Natural killer cell (primary cell): ENCODE measurements around the gene TSHZ1. TPM values are rescaled to one million over a fixed set of nuclear protein-coding genes. Genes with fewer than 3 reads are reported as not detected.

Source experiments
- ATAC-seq, 3 donors: fragments of 150-1000 bp in 2 of 3; fragments of 200-7000 bp in 1 of 3; cut with Tn5 transposase; 1 replicate in 1 of 3; 2 replicates in 2 of 3; pipeline ENCODE4 v1.10.0; 2021; ENCODE audit warnings: mild to moderate bottlenecking in 2 of 3, moderate library complexity in 2 of 3
- DNase-seq, 2 donors: peaks; one replicate each; pipeline versions ENCODE4 v3.0.0 to v3.0.0-alpha.2; 2013 to 2021; ENCODE audit warnings: mixed read lengths in 1 of 2
- H3K27ac ChIP-seq: one replicate; pipeline ENCODE4 v1.5.1; 2013; ENCODE audit warnings: mild to moderate bottlenecking, low read length
- H3K27me3 ChIP-seq: one replicate; pipeline ENCODE4 v1.6.1; 2013; ENCODE audit warnings: low read length; ENCODE audit not compliant: control insufficient read depth, insufficient read depth
- H3K36me3 ChIP-seq: one replicate; pipeline ENCODE4 v1.6.1; 2013; ENCODE audit warnings: low read length; ENCODE audit not compliant: control insufficient read depth, insufficient read depth
- H3K4me1 ChIP-seq: one replicate; pipeline ENCODE4 v1.6.1; 2013; ENCODE audit warnings: low read length; ENCODE audit not compliant: control insufficient read depth, insufficient read depth
- H3K4me3 ChIP-seq: one replicate; pipeline ENCODE4 v1.5.1; 2013; ENCODE audit warnings: low read length
- H3K9me3 ChIP-seq: one replicate; pipeline ENCODE4 v1.6.1; 2013; ENCODE audit warnings: low read length; ENCODE audit not compliant: control insufficient read depth, insufficient read depth
- H3K27ac Mint-ChIP-seq, 2 donors: one replicate each; pipeline ENCODE4 v1.8.0; 2022; ENCODE audit warnings: mild to moderate bottlenecking in 2 of 2, mixed read lengths in 2 of 2, moderate library complexity in 1 of 2
- H3K27me3 Mint-ChIP-seq, 2 donors: one replicate each; pipeline ENCODE4 v1.8.0; 2022; ENCODE audit warnings: low read depth in 2 of 2, mixed read lengths in 2 of 2
- H3K36me3 Mint-ChIP-seq: one replicate; pipeline ENCODE4 v1.8.0; 2022; ENCODE audit warnings: mixed read lengths
- H3K4me1 Mint-ChIP-seq, 2 donors: one replicate each; pipeline ENCODE4 v1.8.0; 2022; ENCODE audit warnings: mixed read lengths in 2 of 2
- H3K4me3 Mint-ChIP-seq: one replicate; pipeline ENCODE4 v1.8.0; 2022; ENCODE audit warnings: mild to moderate bottlenecking, moderate library complexity, mixed read lengths
- H3K9me3 Mint-ChIP-seq, 2 donors: one replicate each; pipeline ENCODE4 v1.8.0; 2022; ENCODE audit warnings: mixed read lengths in 2 of 2
- CTCF ChIP-seq: fragments of 200-600 bp; IDR thresholded peaks from one replicate; pipeline ENCODE4 v1.8.0; 2022; ENCODE audit warnings: antibody characterized with exemption
- WGBS: methylation state at CpG from one replicate; pipeline ENCODE4 v1.1.7; 2013; ENCODE audit warnings: missing lambda C conversion rate; ENCODE audit not compliant: insufficient coverage; 5-methylcytosine and 5-hydroxymethylcytosine counted together
- intact Hi-C: fragments of 100-400 bp; cut with micrococcal nuclease; formaldehyde crosslinking; loops from one replicate; pipeline ENCODE4 v1.14.2; 2022
- total RNA-seq, 4 donors: library from RNA; stranded (reverse); fragments of 120-200 nt in 1 of 4; gene quantifications; one replicate each; pipeline versions ENCODE4 v1.2.3 to v1.2.4, GENCODE V29; 2013 to 2022

TSHZ1 gene
- total RNA-seq, 3 donors from 2014 or later (not counting 1 experiment from before 2014, with no cell fraction given): 44.3 to 51.6 (median 44.8) TPM

GRCh38 chr18:75211626-75211952 lies 992 bp downstream of the TSHZ1 start:
- Mint-ChIP-seq H3K36me3 (peaks cover 7% of the 10 kb centered on the region), H3K4me1 (peaks cover 65 to 69% of the 10 kb centered on the region in 2 donors), H3K4me3 (no peak overlapping the region), H3K27ac (peak overlapping the region in 1 of 2 donors; percentile 98), H3K27me3 (no peaks in the 10 kb centered on the region), H3K9me3 (no peaks in the 10 kb centered on the region)
- Histone ChIP-seq H3K4me1 (peaks cover 38% of the 10 kb centered on the region), H3K27ac (no peak overlapping the region), H3K4me3 (no peak overlapping the region), H3K27me3 (no peaks in the 10 kb centered on the region), H3K36me3 (no peaks in the 10 kb centered on the region), H3K9me3 (no peaks in the 10 kb centered on the region)
- no peak for TF ChIP-seq CTCF
- DNase-seq: peak in 1 of 2 donors; percentile 35
- WGBS: under 1% methylated on average over 66 of the region's 66 CpGs
- intact Hi-C loops: no loop called here
- ATAC-seq: no peak

- Histone ChIP-seq H3K4me3 (peak overlapping the region; percentile 45), H3K27ac (peak overlapping the region; percentile 9), H3K9me3 (no peaks in the 10 kb centered on the region), H3K27me3 (no peaks in the 10 kb centered on the region), H3K36me3 (no peaks in the 10 kb centered on the region), H3K4me1 (peaks cover 44% of the 10 kb centered on the region)
- Mint-ChIP-seq H3K27me3 (no peaks in the 10 kb centered on the region), H3K4me3 (peak overlapping the region; percentile 91), H3K9me3 (no peaks in the 10 kb centered on the region), H3K36me3 (peaks cover 7% of the 10 kb centered on the region), H3K27ac (peak overlapping the region; percentile 79 to 89), H3K4me1 (peaks cover 69% of the 10 kb centered on the region in 2 donors)
- DNase-seq (peak; percentile 36 to 50), ATAC-seq (no peak)
- TF ChIP-seq CTCF: no peak
- intact Hi-C loops: loop anchor here (2.0 kb wide), 1 partner anchor 17 kb away; no protein-coding TSS in a partner anchor
- 6% methylated on average over 36 of the region's 38 CpGs for WGBS
These were observed 1.6 kb downstream of the TSHZ1 start for GRCh38 chr18:75211953-75212750.

- H3K9me3 ChIP-seq: no peaks in the 10 kb centered on the region
- DNase-seq (no peak), ATAC-seq (no peak)
- no peaks in the 10 kb centered on the region for H3K27me3 ChIP-seq
- no peaks in the 10 kb centered on the region for H3K36me3 ChIP-seq
- peaks cover 42% of the 10 kb centered on the region for H3K4me1 ChIP-seq
- TF ChIP-seq CTCF: no peak
- Mint-ChIP-seq H3K36me3 (peaks cover 7% of the 10 kb centered on the region), H3K27me3 (no peaks in the 10 kb centered on the region), H3K27ac (peak overlapping the region; percentile 79 to 89), H3K4me3 (peak overlapping the region; percentile 91), H3K4me1 (peaks cover 69% of the 10 kb centered on the region in 2 donors), H3K9me3 (no peaks in the 10 kb centered on the region)
- intact Hi-C loops: loop anchor here (2.0 kb wide), 1 partner anchor 16 kb away; no protein-coding TSS in a partner anchor
- H3K27ac ChIP-seq: no peak overlapping the region
- H3K4me3 ChIP-seq: no peak overlapping the region
- 89% methylated on average over 5 of the region's 5 CpGs for WGBS
These were observed 2.1 kb downstream of the TSHZ1 start for GRCh38 chr18:75212751-75213090.
